Left ventricle myocardium inferior (tissue), 1 donor: Measurements from ENCODE around the gene KIAA0513. TPM values are rescaled to one million over a fixed set of nuclear protein-coding genes. Genes with fewer than 3 reads are reported as not detected.

Source experiments
- DNase-seq: peaks from one replicate; pipeline ENCODE4 v3.0.0-alpha.2; 2020
- H3K27ac ChIP-seq: fragments of 200-600 bp; replicated peaks from 2 replicates; pipeline ENCODE4 v1.8.0; 2021
- H3K27me3 ChIP-seq: fragments of 200-600 bp; 2 replicates; pipeline ENCODE4 v1.8.0; 2021; ENCODE audit warnings: low read depth
- H3K36me3 ChIP-seq: fragments of 200-600 bp; 2 replicates; pipeline ENCODE4 v1.8.0; 2021
- H3K4me1 ChIP-seq: fragments of 200-600 bp; 2 replicates; pipeline ENCODE4 v1.8.0; 2021
- H3K4me3 ChIP-seq: fragments of 200-600 bp; 2 replicates; pipeline ENCODE4 v1.8.0; 2021; ENCODE audit warnings: mild to moderate bottlenecking, moderate library complexity
- H3K9me3 ChIP-seq: fragments of 200-600 bp; replicated peaks from 2 replicates; pipeline ENCODE4 v1.8.0; 2021
- CTCF ChIP-seq: fragments of 200-600 bp; IDR thresholded peaks from 2 replicates; pipeline ENCODE4 v1.8.0; 2021; ENCODE audit warnings: antibody characterized with exemption, mild to moderate bottlenecking, borderline replicate concordance
- intact Hi-C: fragments of 100-400 bp; cut with micrococcal nuclease; formaldehyde crosslinking; loops from one replicate; pipeline ENCODE4 v1.11.0; 2022
- total RNA-seq: library from RNA; stranded (reverse); fragmentation: NEBNext Ultra II Directional; extraction: Animal tissue kit (Norgen Biotek cat#: 25700); gene quantifications from one replicate; pipeline ENCODE4 v1.2.1, GENCODE V29; 2021
- donor health status: DM: no; HTN: yes; CAD: no; lungs with severe emphysema.

Gene KIAA0513
- total RNA-seq, 1 donor from 2014 or later = 10.0 TPM

DNA sequence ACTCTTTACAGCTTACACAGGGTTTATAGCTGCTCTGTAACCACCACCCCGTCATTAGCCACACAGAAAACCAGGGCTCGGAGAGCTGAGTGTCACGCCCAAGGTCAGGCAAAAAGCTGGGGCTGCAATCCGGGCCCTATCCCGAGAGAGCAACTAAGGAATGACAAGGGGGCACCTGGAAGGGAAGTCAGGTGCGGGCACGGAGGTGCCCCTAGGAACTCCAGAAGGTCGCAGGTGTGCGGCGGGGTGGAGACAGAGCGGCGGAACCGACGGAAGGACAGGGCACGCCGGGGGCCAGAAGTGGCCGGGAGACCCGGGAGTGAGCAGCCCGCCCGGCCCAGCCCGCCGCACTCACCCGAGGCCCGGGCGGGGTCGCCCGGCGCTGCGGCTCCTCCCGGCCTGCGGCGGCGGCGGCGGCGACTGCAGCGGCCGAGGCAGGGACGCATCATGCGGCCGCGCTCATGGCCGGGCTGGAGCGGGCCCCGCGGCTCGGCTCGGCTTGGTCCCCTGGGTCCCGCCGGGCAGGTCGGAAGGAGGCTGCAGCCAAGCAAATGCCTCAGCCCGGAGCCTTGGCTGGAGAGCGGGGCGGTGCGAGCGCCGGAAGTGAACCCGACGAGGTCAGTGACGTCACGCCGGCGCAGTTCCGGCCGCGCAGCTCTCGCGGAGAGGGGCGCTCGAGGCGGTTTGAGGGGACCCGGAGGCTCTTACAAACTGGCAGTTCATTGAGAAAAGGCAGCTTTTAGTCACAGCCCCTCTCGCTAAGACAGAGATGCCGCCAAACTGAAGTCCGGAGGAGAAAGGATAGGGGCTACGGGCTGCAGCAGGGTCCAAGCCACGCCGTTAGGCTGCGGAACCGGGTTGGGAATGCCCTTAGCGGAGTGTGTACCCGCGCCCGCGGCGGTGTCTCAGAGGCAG is 16.4 kb upstream of the KIAA0513 start, which contains the start of gene ZDHHC7:
Gene ZDHHC7, minus strand, starts transcription at position 605 of the 915 bp plus-strand sequence. CDS start 20,917 bp downstream, outside the sequence.
- H3K4me1 ChIP-seq = peaks cover 58% of the 10 kb centered on the region
- no peaks in the 10 kb centered on the region for H3K9me3 ChIP-seq
- no peaks in the 10 kb centered on the region for H3K36me3 ChIP-seq
- H3K27me3 ChIP-seq = no peaks in the 10 kb centered on the region
- peak; percentile 89 for DNase-seq
- no peak for TF ChIP-seq CTCF
- peak within 1 kb of the TSS; percentile 96 for H3K27ac ChIP-seq
- H3K4me3 ChIP-seq = peak within 1 kb of the TSS; percentile 85
- intact Hi-C loops = no loop called here

DNA sequence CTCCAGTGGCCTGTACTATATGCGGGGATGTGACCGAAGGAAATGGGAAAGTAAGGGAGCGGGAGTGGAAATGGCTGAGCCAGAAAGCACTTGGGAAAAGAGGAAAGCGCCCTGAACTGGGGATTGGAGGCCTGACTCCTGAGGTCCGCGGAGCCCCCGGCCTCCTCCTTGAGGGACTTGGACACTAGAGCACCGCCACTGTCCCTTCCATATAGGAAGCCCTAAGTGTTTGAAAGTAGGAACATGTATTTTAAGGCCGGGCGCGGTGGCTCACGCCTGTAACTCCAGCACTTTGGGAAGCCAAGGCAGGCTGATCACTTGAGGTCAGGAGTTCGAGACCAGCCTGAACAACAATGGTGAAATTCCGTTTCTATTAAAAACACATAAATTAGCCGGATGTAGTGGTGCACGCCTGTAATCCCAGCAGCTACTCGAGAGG is 15.7 kb upstream of the KIAA0513 start:
- DNase-seq = no peak
- Histone ChIP-seq H3K4me3 (peak overlapping the region; percentile 85), H3K9me3 (no peaks in the 10 kb centered on the region), H3K27ac (peak overlapping the region; percentile 96), H3K4me1 (peaks cover 52% of the 10 kb centered on the region), H3K27me3 (no peaks in the 10 kb centered on the region), H3K36me3 (no peaks in the 10 kb centered on the region)
- intact Hi-C loops = no loop called here
- no peak for TF ChIP-seq CTCF

GRCh38 chr16:85014311-85014710 is 13.3 kb upstream of the KIAA0513 start:
- H3K4me1 ChIP-seq = peaks cover 28% of the 10 kb centered on the region
- TF ChIP-seq CTCF = no peak

DNA sequence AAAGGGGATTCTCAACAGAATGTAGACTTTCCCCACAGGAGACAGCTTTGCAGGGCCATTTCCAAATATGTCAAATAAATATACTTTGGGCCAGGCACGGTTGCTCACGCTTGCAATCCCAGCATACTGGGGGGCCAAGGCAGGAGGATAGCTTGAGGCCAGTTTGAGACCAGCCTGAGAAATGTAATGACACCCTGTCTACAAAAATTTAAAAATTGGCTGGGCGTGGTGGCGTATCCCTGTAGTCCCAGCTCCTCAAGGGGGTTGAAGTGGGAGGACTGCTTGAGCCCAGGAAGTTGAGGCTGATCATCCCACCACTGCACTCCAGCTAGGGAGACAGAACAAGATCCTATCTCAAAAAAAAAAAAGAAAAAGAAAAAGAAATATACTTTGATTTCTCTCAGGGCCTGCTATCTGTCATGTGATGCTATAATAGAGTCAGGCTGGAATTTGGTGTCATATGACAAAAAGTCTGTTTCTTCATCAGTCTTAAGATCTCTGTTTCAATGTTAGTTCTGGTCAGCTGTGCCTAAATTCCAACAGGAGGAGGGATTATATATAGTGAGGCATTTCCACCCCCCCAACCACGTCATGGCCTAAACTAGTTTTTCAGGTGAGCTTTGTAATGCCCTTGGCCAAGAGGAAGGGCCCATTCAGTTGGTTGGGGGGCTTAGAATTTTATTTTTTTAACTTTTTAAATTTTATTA is 12.0 kb upstream of the KIAA0513 start:
- no peaks in the 10 kb centered on the region for H3K9me3 ChIP-seq
- no peak overlapping the region for H3K4me3 ChIP-seq
- no peak for TF ChIP-seq CTCF
- DNase-seq = no peak
- intact Hi-C loops = no loop called here
- peaks cover 23% of the 10 kb centered on the region for H3K4me1 ChIP-seq
- H3K27ac ChIP-seq = no peak overlapping the region
- no peaks in the 10 kb centered on the region for H3K36me3 ChIP-seq
- H3K27me3 ChIP-seq = no peaks in the 10 kb centered on the region

More at GRCh38 chr16:85014311-85014710, 13.3 kb upstream of the KIAA0513 start:
- Histone ChIP-seq H3K27me3 (no peaks in the 10 kb centered on the region), H3K9me3 (no peaks in the 10 kb centered on the region), H3K4me3 (no peak overlapping the region), H3K27ac (no peak overlapping the region), H3K36me3 (no peaks in the 10 kb centered on the region)
- no peak for DNase-seq
- intact Hi-C loops = no loop called here

- Histone ChIP-seq H3K4me1 (peaks cover 11% of the 10 kb centered on the region), H3K9me3 (no peaks in the 10 kb centered on the region), H3K36me3 (no peaks in the 10 kb centered on the region), H3K27me3 (no peaks in the 10 kb centered on the region), H3K27ac (no peak overlapping the region), H3K4me3 (no peak overlapping the region)
- TF ChIP-seq CTCF = no peak
- intact Hi-C loops = no loop called here
- DNase-seq = no peak
Measured at GRCh38 chr16:85017151-85017550, 10.4 kb upstream of the KIAA0513 start.
